ENCODE data around the gene NSRP1.

The NSRP1 gene

GRCh38 chr17:30234296-30234695 lies 117.7 kb downstream of the NSRP1 start:
- no peak for TF ChIP-seq CTCF (IDR thresholded peaks at IDR 0.05; ENCODE audit: borderline replicate concordance, insufficient read depth, low read depth, low read length)
- no peak overlapping the region for H3K4me3 ChIP-seq (ENCODE audit: low read depth, low read length)

- H3K4me3 ChIP-seq (ENCODE audit: low read depth, low read length) = peak overlapping the region; percentile 51
- no peak for TF ChIP-seq CTCF (IDR thresholded peaks at IDR 0.05; ENCODE audit: borderline replicate concordance, insufficient read depth, low read depth, low read length)
These were observed 118.3 kb downstream of the NSRP1 start for GRCh38 chr17:30234964-30235363.

GRCh38 chr17:30235386-30236296 lies 119.0 kb downstream of the NSRP1 start, which contains the start of gene SLC6A4:
Gene SLC6A4, minus strand, starts transcription at chr17:30235697. Its CDS starts 13,739 bp downstream, at chr17:30221958.
- TF ChIP-seq CTCF (IDR thresholded peaks at IDR 0.05; ENCODE audit: borderline replicate concordance, insufficient read depth, low read depth, low read length) = no peak
- H3K4me3 ChIP-seq (ENCODE audit: low read depth, low read length) = peak within 1 kb of the TSS; percentile 51

Measured in GM12875 (cell line).